Endothelial cell of umbilical vein (primary cell): ENCODE measurements around the gene OR51B2. TPM values are rescaled to one million over a fixed set of nuclear protein-coding genes. Genes with fewer than 3 reads are reported as not detected.
A peak's percentile ranks its signal among the peaks of the same experiment; 100 is the strongest.

Source experiments
- BruUV-seq: library from RNA; stranded (reverse); fragments of 400-500 nt; replicated peaks from 2 replicates; lab custom pipeline; 2021; lab: Mats Ljungman, UMichigan
- CTCF ChIA-PET: fragments of 300-600, 350-600 bp; sonication (Branson Sonifier 250); formaldehyde crosslinking; loops from one replicate; lab custom pipeline; 2021; ENCODE audit warnings: antibody characterized with exemption, inconsistent platforms; lab: Charles Lee
- POLR2A ChIA-PET: fragments of 300-600, 350-600 bp; sonication (Branson Sonifier 250); formaldehyde crosslinking; loops from one replicate; lab custom pipeline; 2021; ENCODE audit warnings: antibody characterized with exemption, inconsistent platforms; lab: Charles Lee
- DNase-seq: peaks from one replicate; pipeline ENCODE4 v3.0.0-alpha.2; 2011; ENCODE audit warnings: low read depth, low spot score
- FAIRE-seq: peaks from 2 replicates; lab custom pipeline; 2011; peaks lifted over from hg19 to GRCh38; lab: Jason Lieb, UNC
- H2AFZ ChIP-seq: 2 replicates; pipeline ENCODE4 v1.6.0; 2012; ENCODE audit warnings: low read depth, low read length, control low read depth, inconsistent platforms
- H3K27ac ChIP-seq: 2 replicates; pipeline ENCODE4 v1.5.1; 2011; ENCODE audit warnings: low read depth, mild to moderate bottlenecking, control low read depth, low read length, moderate library complexity; ENCODE audit not compliant: insufficient read depth
- H3K27me3 ChIP-seq, 2 experiments: 2 replicates each; pipeline versions ENCODE4 v1.6.0 to v1.6.1; 2011; ENCODE audit warnings: low read length in 2 of 2, mixed read lengths in 1 of 2; ENCODE audit not compliant: control insufficient read depth in 2 of 2, insufficient read depth in 2 of 2
- H3K36me3 ChIP-seq, 2 experiments: 2 replicates in 1 of 2; 3 replicates in 1 of 2; pipeline ENCODE4 v1.5.1; 2011; ENCODE audit warnings: low read length in 2 of 2, mild to moderate bottlenecking in 1 of 2, moderate library complexity in 1 of 2; ENCODE audit not compliant: control insufficient read depth in 2 of 2, insufficient read depth in 2 of 2; ENCODE audit errors: extremely low read depth in 1 of 2
- H3K4me1 ChIP-seq: 3 replicates; pipeline ENCODE4 v1.5.1; 2011; ENCODE audit warnings: mild to moderate bottlenecking, low read length; ENCODE audit not compliant: control insufficient read depth, insufficient read depth; ENCODE audit errors: extremely low read depth
- H3K4me2 ChIP-seq: 2 replicates; pipeline ENCODE4 v1.6.1; 2011; ENCODE audit warnings: low read length, control low read depth, mixed read lengths; ENCODE audit not compliant: insufficient read depth
- H3K4me3 ChIP-seq, 3 experiments: fragments of 200-600 bp in 1 of 3; sonication (generic), shearing (Covaris generic) in 1 of 3; replicated peaks in 1 of 3; 2 replicates each; pipeline ENCODE4 v1.5.1; 2011 to 2016; ENCODE audit warnings: control low read depth in 3 of 3, low read length in 3 of 3, mild to moderate bottlenecking in 2 of 3, inconsistent platforms in 1 of 3, low read depth in 1 of 3, moderate library complexity in 1 of 3; ENCODE audit not compliant: insufficient read depth in 1 of 3
- H3K79me2 ChIP-seq: 2 replicates; pipeline ENCODE4 v1.6.0; 2012; ENCODE audit warnings: low read length, inconsistent platforms; ENCODE audit not compliant: control insufficient read depth, insufficient read depth
- H3K9ac ChIP-seq: replicated peaks from 2 replicates; pipeline ENCODE3; 2011; ENCODE audit warnings: low read length, control low read depth; ENCODE audit not compliant: insufficient read depth; ENCODE audit errors: extremely low read depth
- H3K9me1 ChIP-seq: replicated peaks from 3 replicates; pipeline ENCODE4 v1.6.0; 2011; ENCODE audit warnings: mild to moderate bottlenecking, low read length; ENCODE audit not compliant: control insufficient read depth, insufficient read depth; ENCODE audit errors: extremely low read depth
- H3K9me3 ChIP-seq: replicated peaks from 2 replicates; pipeline ENCODE4 v1.5.1; 2012; ENCODE audit warnings: low read length, inconsistent platforms; ENCODE audit not compliant: control insufficient read depth, insufficient read depth
- H4K20me1 ChIP-seq: replicated peaks from 2 replicates; pipeline ENCODE3; 2011; ENCODE audit warnings: mild to moderate bottlenecking, low read length; ENCODE audit not compliant: control insufficient read depth, insufficient read depth; ENCODE audit errors: extremely low read depth
- EZH2 ChIP-seq: IDR thresholded peaks from 2 replicates; pipeline ENCODE4 v1.6.1; 2012; ENCODE audit warnings: borderline replicate concordance, low read depth, mild to moderate bottlenecking, moderate library complexity, low read length, inconsistent platforms; ENCODE audit not compliant: severe bottlenecking
- FOS ChIP-seq: IDR thresholded peaks from 2 replicates; pipeline ENCODE4 v1.6.1; 2011; ENCODE audit warnings: mild to moderate bottlenecking, low read length, moderate library complexity, borderline replicate concordance; ENCODE audit not compliant: insufficient read depth
- GATA2 ChIP-seq: IDR thresholded peaks from 2 replicates; pipeline ENCODE4 v1.7.0; 2011; ENCODE audit warnings: low read depth, mild to moderate bottlenecking, moderate library complexity, mixed read lengths, low read length; ENCODE audit not compliant: insufficient read length, insufficient read depth
- JUN ChIP-seq: IDR thresholded peaks from 2 replicates; pipeline ENCODE4 v1.6.1; 2011; ENCODE audit warnings: borderline replicate concordance, low read depth; ENCODE audit not compliant: insufficient read length, insufficient read depth
- MYC ChIP-seq: IDR thresholded peaks from one replicate; pipeline ENCODE4 v1.6.1; 2011; ENCODE audit warnings: mild to moderate bottlenecking, low read depth, low read length
- POLR2A ChIP-seq: IDR thresholded peaks from 2 replicates; pipeline ENCODE4 v1.6.1; 2012; ENCODE audit warnings: low read depth, mild to moderate bottlenecking, control low read depth, low read length
- POLR2AphosphoS5 ChIP-seq: IDR thresholded peaks from 2 replicates; pipeline ENCODE4 v1.6.1; 2012; ENCODE audit warnings: low read depth, mild to moderate bottlenecking, control low read depth, low read length, moderate library complexity; ENCODE audit not compliant: insufficient read depth
- dilution Hi-C: fragments of 300-500 bp; cut with MboI; formaldehyde crosslinking; loops from one replicate; pipeline ENCODE4 v1.15.0; 2019; ENCODE audit warnings: low sequenced_read_pairs; ENCODE audit not compliant: extremely low pct_ligation_motif_present
- intact Hi-C: fragments of 100-400 bp; cut with micrococcal nuclease; formaldehyde crosslinking; loops from one replicate; pipeline ENCODE4 v1.10.0; 2022
- polyA plus RNA-seq, 4 experiments: library from polyadenylated mRNA; depleted of rRNA in 3 of 4; stranded (reverse) in 3 of 4; unstranded in 1 of 4; fragments of >200 nt; gene quantifications; 2 replicates each; pipeline versions ENCODE4 v1.2.1 to v1.2.3, GENCODE V29; 2011 to 2012; ENCODE audit warnings: missing spikeins in 1 of 4
- total RNA-seq: library from RNA; stranded (reverse); gene quantifications from 2 replicates; pipeline ENCODE4 v1.2.3, GENCODE V29; 2021
- TF ChIP-seq, protein P1 (sequence below): IDR thresholded peaks from 2 replicates; pipeline ENCODE4 v1.6.1; 2011; ENCODE audit not compliant: insufficient read depth, insufficient read length
- TF ChIP-seq, protein P2 (sequence below), 2 donors: IDR thresholded peaks; 1 replicate in 1 of 2; 2 replicates in 1 of 2; pipeline ENCODE4 v1.5.1; 2011; ENCODE audit warnings: low read length in 2 of 2, mild to moderate bottlenecking in 2 of 2, moderate library complexity in 2 of 2, control low read depth in 1 of 2, inconsistent platforms in 1 of 2, low read depth in 1 of 2; ENCODE audit not compliant: insufficient read depth in 1 of 2; ENCODE audit errors: extremely low read depth in 1 of 2

OR51B2 gene
- total and polyA plus RNA-seq, 2 donors (not counting 3 experiments of a cell fraction or from before 2014, with no cell fraction given): not detected

DNA sequence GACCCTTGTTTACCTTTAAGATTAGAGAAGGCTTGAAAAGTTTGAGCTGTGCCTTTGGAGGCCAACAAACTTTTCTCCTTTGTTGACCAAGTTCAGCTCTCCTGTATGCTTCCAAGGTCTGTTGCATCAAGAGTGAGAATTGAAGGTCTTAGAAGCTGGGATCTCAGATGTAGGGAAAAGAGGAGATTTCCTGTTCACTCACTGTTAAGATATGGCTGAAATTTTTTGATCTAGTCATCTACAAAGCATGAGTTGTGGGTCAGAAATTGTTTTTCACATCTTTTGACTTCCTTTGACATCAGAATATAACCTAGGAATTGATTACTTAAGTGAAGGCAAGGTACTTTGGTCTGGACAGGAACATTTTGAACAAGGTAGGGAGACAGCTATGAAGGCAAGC lies 34.4 kb downstream of the OR51B2 start:
- BruUV-seq: no TSS peak

More for the DNA sequence above, 34.4 kb downstream of the OR51B2 start:
- no peak overlapping the region for H3K27ac ChIP-seq
- no peak overlapping the region for H3K4me3 ChIP-seq
- ChIA-PET CTCF (interaction anchor here (1.0 to 2.1 kb wide), 6 partner anchors 8 to 601 kb away, joined by 3 to 18 read pairs (median 4); no protein-coding TSS in a partner anchor), POLR2A (interaction anchor here (1.1 kb wide), 1 partner anchor 11 kb away, joined by 3 read pairs; no protein-coding TSS in a partner anchor)
- dilution Hi-C loops: no loop called here
- FAIRE-seq (no peak), DNase-seq (no peak)
- H3K9me3 ChIP-seq: no peaks in the 10 kb centered on the region
- H3K79me2 ChIP-seq: no peaks in the 10 kb centered on the region
- no peaks in the 10 kb centered on the region for H3K4me1 ChIP-seq
- no peak for TF ChIP-seq POLR2AphosphoS5
- no peak for TF ChIP-seq POLR2A
- TF ChIP-seq FOS: no peak
- TF ChIP-seq JUN: no peak
- no peak for TF ChIP-seq MYC
- TF ChIP-seq, protein P1, sequence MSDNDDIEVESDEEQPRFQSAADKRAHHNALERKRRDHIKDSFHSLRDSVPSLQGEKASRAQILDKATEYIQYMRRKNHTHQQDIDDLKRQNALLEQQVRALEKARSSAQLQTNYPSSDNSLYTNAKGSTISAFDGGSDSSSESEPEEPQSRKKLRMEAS: no peak
- no peak for TF ChIP-seq GATA2
- no peak for TF ChIP-seq EZH2
- TF ChIP-seq, protein P2, sequence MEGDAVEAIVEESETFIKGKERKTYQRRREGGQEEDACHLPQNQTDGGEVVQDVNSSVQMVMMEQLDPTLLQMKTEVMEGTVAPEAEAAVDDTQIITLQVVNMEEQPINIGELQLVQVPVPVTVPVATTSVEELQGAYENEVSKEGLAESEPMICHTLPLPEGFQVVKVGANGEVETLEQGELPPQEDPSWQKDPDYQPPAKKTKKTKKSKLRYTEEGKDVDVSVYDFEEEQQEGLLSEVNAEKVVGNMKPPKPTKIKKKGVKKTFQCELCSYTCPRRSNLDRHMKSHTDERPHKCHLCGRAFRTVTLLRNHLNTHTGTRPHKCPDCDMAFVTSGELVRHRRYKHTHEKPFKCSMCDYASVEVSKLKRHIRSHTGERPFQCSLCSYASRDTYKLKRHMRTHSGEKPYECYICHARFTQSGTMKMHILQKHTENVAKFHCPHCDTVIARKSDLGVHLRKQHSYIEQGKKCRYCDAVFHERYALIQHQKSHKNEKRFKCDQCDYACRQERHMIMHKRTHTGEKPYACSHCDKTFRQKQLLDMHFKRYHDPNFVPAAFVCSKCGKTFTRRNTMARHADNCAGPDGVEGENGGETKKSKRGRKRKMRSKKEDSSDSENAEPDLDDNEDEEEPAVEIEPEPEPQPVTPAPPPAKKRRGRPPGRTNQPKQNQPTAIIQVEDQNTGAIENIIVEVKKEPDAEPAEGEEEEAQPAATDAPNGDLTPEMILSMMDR (IDR thresholded peaks at IDR 0.05; ENCODE audit: extremely low read depth in 1 of 2, insufficient read depth in 1 of 2, low read depth in 1 of 2, low read length in 2 of 2): no peak
- intact Hi-C loops: loop anchor here (5.0 kb wide), 1 partner anchor 93 kb away; the partner anchor contains the start of gene OR51M1
- H4K20me1 ChIP-seq: no peaks in the 10 kb centered on the region
- no peaks in the 10 kb centered on the region for H3K27me3 ChIP-seq
- no peaks in the 10 kb centered on the region for H3K9me1 ChIP-seq
- H3K9ac ChIP-seq: no peak overlapping the region
- peak overlapping the region; percentile 14 for H2AFZ ChIP-seq
- H3K36me3 ChIP-seq: no peaks in the 10 kb centered on the region
- H3K4me2 ChIP-seq: no peak overlapping the region
